HG03520 (cell line): ENCODE data around the gene SLC9B1.
"Not testable (repeated sequence)": the region's sequence is repeated elsewhere in the genome, so short reads cannot be mapped to it uniquely, and the experiment has no call there.

Source experiments
- ATAC-seq: cut with Tn5 transposase; IDR thresholded peaks from one replicate; pipeline ENCODE4 v1.9.1; 2021; ENCODE audit warnings: mild to moderate bottlenecking, moderate library complexity; ENCODE audit not compliant: unreplicated experiment

The SLC9B1 gene

GRCh38 chr4:102881343-102881742, 138.2 kb downstream of the SLC9B1 start:
- no peak for ATAC-seq

- no peak for ATAC-seq
These were observed 140.6 kb downstream of the SLC9B1 start for GRCh38 chr4:102878901-102879300.

- not testable (repeated sequence) for ATAC-seq
These were observed 141.2 kb downstream of the SLC9B1 start for GRCh38 chr4:102878349-102878748.

GRCh38 chr4:102877477-102878106, 141.9 kb downstream of the SLC9B1 start:
- ATAC-seq: not testable (repeated sequence)

DNA sequence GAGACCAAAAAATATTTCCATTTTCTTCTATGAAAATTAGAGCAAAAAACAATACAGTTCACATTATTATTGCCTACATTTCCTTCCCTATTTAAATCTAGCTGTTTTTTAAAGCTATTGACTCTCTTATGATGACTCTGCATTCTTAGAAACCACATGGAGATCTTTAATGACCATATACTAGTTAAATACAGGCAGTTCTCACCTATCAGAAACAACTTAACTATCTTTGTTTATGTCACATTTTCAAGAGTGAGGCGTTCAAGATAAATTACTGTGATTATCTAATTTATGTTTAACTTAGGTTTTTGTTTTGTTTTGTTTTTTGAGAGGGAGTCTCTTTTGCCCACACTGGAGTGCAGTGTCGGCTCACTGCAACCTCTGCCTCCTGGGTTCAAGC, 147.7 kb downstream of the SLC9B1 start:
- no peak for ATAC-seq

- peak; percentile 35 for ATAC-seq
These were observed 149.8 kb downstream of the SLC9B1 start for GRCh38 chr4:102869569-102870197.

DNA sequence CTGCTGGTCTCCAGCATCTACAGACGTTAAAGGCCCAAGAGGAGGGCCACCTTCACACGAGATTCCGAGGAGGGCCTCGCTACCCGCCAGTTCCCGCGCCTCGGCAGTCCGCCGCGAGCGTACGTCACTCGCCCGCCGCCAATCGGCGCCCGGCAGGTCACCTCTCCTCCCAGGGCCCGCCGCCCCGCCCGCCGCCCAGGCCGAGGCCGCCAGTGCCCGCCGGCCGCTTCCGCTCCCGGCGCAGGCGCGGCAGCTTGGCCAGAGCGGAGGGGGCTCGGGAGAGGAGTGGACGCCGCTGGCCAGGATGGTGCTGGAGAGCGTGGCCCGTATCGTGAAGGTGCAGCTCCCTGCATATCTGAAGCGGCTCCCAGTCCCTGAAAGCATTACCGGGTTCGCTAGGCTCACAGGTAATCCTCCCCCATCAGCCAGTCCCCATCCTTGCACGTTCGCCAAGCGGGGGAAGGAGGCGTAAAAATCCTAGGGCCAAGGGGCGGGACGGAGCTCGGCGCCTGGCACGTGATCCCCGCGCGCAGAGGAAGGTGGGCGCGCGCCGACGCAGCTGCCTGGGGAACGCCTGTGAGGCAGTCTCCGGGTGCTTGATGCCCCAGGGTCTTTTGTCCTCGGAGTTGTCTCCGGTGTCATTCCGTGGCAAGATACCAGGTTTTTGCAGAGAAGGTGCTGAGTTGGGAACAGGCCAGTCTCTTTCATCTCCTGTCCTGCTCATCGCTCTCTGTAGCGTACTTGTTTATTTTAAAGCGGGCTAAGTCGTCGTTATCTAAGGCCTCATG, 150.5 kb downstream of the SLC9B1 start, which contains the start of gene CISD2:
Gene CISD2, plus strand, starts transcription at position 212 of the 788 bp plus-strand sequence. Its CDS starts 93 bp downstream, at position 305.
- ATAC-seq: peak; percentile 77

DNA sequence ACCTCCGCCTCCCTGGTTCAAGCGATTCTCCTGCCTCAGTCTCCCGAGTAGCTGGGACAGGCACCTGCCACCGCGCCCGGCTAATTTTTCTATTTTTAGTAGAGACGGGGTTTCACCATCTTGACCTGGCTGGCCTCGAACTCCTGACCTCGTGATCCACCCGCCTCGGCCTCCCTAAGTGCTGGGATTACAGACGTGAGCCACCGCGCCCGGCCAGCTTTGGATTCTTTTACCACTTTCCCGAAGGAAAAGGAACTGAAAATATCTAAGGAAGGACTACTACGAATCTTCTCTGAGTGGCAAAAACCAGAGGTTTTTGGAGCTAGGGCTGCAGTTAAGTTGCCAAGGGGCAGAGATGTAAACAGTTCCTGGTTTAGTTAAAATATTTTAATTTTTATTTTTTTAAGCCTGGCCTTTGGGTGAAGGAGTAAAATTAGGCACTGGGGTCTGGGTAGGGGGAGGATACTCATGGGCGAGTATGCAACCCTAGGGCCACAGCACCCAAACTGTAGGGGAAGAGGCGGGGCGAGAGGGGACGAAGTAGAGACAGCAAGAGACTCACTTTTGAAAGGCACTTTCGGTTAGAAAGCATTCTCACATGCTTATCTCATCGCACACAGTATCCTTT, 151.2 kb downstream of the SLC9B1 start:
- ATAC-seq: no peak

DNA sequence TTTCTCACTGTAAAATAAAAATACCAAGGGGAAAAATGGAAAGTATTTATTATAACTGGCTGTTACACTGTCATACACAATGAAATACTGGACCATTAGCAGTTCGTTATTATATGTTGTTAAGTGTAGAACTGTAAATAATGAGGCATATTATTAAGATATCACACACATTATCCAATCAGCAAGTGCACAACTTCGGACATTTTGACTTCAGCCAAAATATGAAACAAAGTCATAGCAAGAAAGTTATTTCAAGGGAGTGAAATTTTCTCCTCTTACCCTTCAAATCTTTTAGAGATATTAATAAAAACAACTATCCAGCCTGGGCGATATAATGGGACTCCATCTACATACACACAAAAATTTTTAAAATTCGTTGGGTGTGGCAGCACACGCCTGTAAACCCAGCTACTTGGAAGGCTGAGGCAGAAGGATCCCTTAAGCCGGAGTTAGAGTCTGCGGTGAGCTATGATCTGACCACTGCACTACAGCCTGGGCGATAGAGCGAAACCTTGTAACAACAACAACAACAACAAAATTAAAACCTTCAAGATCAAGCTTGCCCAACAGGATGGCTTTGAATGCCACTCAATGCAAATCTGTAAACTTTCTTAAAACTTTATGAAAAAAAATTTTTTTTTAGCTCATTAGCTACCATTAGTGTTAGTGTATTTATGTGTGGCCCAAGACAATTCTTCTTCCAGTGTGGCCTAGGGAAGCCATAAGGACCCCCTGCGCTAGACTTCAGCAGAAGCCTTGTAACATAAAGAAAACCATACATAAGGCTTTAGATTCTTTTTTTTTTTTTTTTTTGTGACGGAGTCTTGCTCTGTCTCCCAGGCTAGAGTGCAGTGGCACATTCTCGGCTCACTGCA, 152.0 kb downstream of the SLC9B1 start:
- ATAC-seq: peak; percentile 14

GRCh38 chr4:102865327-102865726, 154.2 kb downstream of the SLC9B1 start:
- not testable (repeated sequence) for ATAC-seq

- ATAC-seq: no peak
These were observed 156.8 kb downstream of the SLC9B1 start for GRCh38 chr4:102862747-102863146.

- ATAC-seq: no peak
These were observed 157.5 kb downstream of the SLC9B1 start for GRCh38 chr4:102862016-102862415.

GRCh38 chr4:102860611-102861324, 158.7 kb downstream of the SLC9B1 start:
- ATAC-seq: no peak

DNA sequence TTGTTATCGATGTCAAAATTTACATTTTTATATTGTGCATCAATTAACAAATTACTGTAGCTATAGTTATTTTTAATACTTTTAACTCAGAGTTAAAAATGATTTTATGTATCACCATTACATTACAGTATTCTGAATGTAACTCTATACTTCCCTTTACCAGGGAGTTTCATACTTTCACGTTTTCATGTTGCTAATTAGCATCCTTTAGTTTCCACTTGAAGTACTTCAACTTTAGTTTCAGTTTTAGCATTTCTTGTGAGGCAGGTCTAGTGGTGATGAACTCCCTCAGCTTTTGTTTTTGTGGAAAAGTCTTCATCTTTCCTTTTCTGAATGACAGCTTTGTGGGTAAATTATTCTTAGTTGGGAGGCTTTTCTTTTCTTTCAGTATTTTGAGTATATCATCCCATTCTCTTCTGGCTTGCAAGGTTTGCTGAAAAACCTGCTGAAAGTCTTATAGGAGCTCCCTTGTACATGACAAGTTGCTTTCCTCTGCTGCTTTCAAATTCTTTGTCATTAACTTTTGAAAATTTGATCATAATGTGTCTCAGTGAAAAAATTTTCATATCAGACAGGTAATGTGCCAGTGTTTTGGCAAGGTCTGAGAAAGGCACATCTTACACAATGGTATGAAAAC, 160.6 kb downstream of the SLC9B1 start:
- ATAC-seq: no peak
